Uterus (tissue), 4 donors: ENCODE measurements around the gene KRTAP9-8. TPM values are rescaled to one million over a fixed set of nuclear protein-coding genes. Genes with fewer than 3 reads are reported as not detected.

Source experiments
- DNase-seq, 2 donors: peaks; one replicate each; pipeline ENCODE4 v3.0.0-alpha.2; 2019 to 2020
- H3K27ac ChIP-seq, 2 donors: fragments of 200-600 bp; sonication (generic); 1 replicate in 1 of 2; 2 replicates in 1 of 2; pipeline ENCODE4 v1.5.1; 2016 to 2018
- H3K27me3 ChIP-seq, 2 donors: fragments of 200-600 bp; sonication (generic); one replicate each; pipeline ENCODE4 v1.5.1; 2018 to 2019; ENCODE audit warnings: control low read depth in 1 of 2
- H3K36me3 ChIP-seq, 2 donors: fragments of 200-600 bp; sonication (generic); one replicate each; pipeline ENCODE4 v1.5.1; 2019; ENCODE audit warnings: control low read depth in 1 of 2
- H3K4me1 ChIP-seq, 2 donors: fragments of 200-600 bp; sonication (generic); one replicate each; pipeline ENCODE4 v1.5.1; 2018 to 2019; ENCODE audit warnings: control low read depth in 1 of 2
- H3K4me3 ChIP-seq, 2 donors: fragments of 200-600 bp; sonication (generic); 1 replicate in 1 of 2; 2 replicates in 1 of 2; pipeline ENCODE4 v1.5.1; 2018 to 2019; ENCODE audit warnings: mild to moderate bottlenecking in 1 of 2
- H3K9me3 ChIP-seq, 2 donors: fragments of 200-600 bp; sonication (generic); one replicate each; pipeline ENCODE4 v1.5.1; 2019; ENCODE audit warnings: control low read depth in 1 of 2
- CTCF ChIP-seq, 4 experiments: fragments of 200-600 bp in 2 of 4; fragments of 450-650 bp in 2 of 4; sonication (generic) in 2 of 4; IDR thresholded peaks; one replicate each; pipeline ENCODE4 v1.5.1; 2016 to 2019; ENCODE audit warnings: antibody characterized with exemption in 4 of 4, mild to moderate bottlenecking in 2 of 4, moderate library complexity in 1 of 4
- POLR2A ChIP-seq, 2 donors: fragments of 450-650 bp; IDR thresholded peaks; one replicate each; pipeline ENCODE4 v1.6.1; 2016; ENCODE audit warnings: antibody characterized with exemption in 2 of 2, mild to moderate bottlenecking in 1 of 2, moderate library complexity in 1 of 2
- intact Hi-C: fragments of 100-400 bp; cut with DNase I; formaldehyde crosslinking; loops from one replicate; pipeline ENCODE4 v1.15.1; 2023; ENCODE audit warnings: low total_unique reads
- small RNA-seq: library from RNA; depleted of rRNA; stranded (forward); fragments of <200 nt; gene quantifications from one replicate; pipeline ENCODE3, GENCODE V24; 2016
- total RNA-seq, 4 donors: library from RNA; depleted of rRNA in 3 of 4; stranded (reverse); fragments of >200 nt in 3 of 4; gene quantifications; one replicate each; pipeline versions ENCODE4 v1.1.0 to v1.2.4, GENCODE V29; 2014 to 2023
- donor health status: DM: yes; HTN: yes; CAD: no.

Gene KRTAP9-8
- total RNA-seq, 4 donors from 2014 or later = not detected

- TF ChIP-seq CTCF (IDR thresholded peaks at IDR 0.05) = no peak
- no peak for TF ChIP-seq POLR2A (IDR thresholded peaks at IDR 0.05)
- DNase-seq = no peak
- Histone ChIP-seq H3K4me3 (no peak overlapping the region), H3K27me3 (no peaks in the 10 kb centered on the region), H3K9me3 (no peaks in the 10 kb centered on the region), H3K4me1 (no peaks in the 10 kb centered on the region), H3K27ac (no peak overlapping the region), H3K36me3 (no peaks in the 10 kb centered on the region)
- intact Hi-C loops = no loop called here
These were observed 46.7 kb downstream of the KRTAP9-8 start for GRCh38 chr17:41284546-41284945.

GRCh38 chr17:41287050-41287449, 49.3 kb downstream of the KRTAP9-8 start:
- DNase-seq = no peak
- no peak overlapping the region for H3K27ac ChIP-seq
- TF ChIP-seq POLR2A (IDR thresholded peaks at IDR 0.05) = no peak
- TF ChIP-seq CTCF (IDR thresholded peaks at IDR 0.05) = no peak
- intact Hi-C loops = no loop called here
- H3K9me3 ChIP-seq = no peaks in the 10 kb centered on the region
- no peaks in the 10 kb centered on the region for H3K4me1 ChIP-seq
- H3K36me3 ChIP-seq = no peaks in the 10 kb centered on the region
- H3K4me3 ChIP-seq = no peak overlapping the region
- no peaks in the 10 kb centered on the region for H3K27me3 ChIP-seq

Small RNAs within 50 kb of the gene (small RNA-seq; reads per million reads assigned to genes)
- gene KRTAP9-10P = not detected

Other genes with a start within 250 kb of the KRTAP9-8 start
- not detected for gene KRTAP3-3, start 243.8 kb upstream of the KRTAP9-8 start, total RNA-seq
- not detected for gene KRTAP3-2, start 238.1 kb upstream of the KRTAP9-8 start, total RNA-seq
- not detected for gene KRTAP3-1, start 228.9 kb upstream of the KRTAP9-8 start, total RNA-seq
- not detected for gene KRTAP1-5, start 210.8 kb upstream of the KRTAP9-8 start, total RNA-seq
- gene KRTAP1-4, start 207.8 kb upstream of the KRTAP9-8 start, total RNA-seq = not detected
- not detected for gene KRTAP1-3, start 203.1 kb upstream of the KRTAP9-8 start, total RNA-seq
- not detected for gene KRTAP1-1, start 196.5 kb upstream of the KRTAP9-8 start, total RNA-seq
- not detected for gene KRTAP2-1, start 190.7 kb upstream of the KRTAP9-8 start, total RNA-seq
- not detected for gene KRTAP2-2, start 182.8 kb upstream of the KRTAP9-8 start, total RNA-seq
- not detected for gene KRTAP2-3, start 177.9 kb upstream of the KRTAP9-8 start, total RNA-seq
- gene KRTAP2-4, start 172.1 kb upstream of the KRTAP9-8 start, total RNA-seq = not detected
- not detected for gene KRTAP4-7, start 153.8 kb upstream of the KRTAP9-8 start, total RNA-seq
- gene KRTAP4-8, start 139.9 kb upstream of the KRTAP9-8 start, total RNA-seq = not detected
- not detected for gene KRTAP4-16, start 135.8 kb upstream of the KRTAP9-8 start, total RNA-seq
- not detected for gene KRTAP4-9, start 132.6 kb upstream of the KRTAP9-8 start, total RNA-seq
- not detected for gene KRTAP4-11, start 119.6 kb upstream of the KRTAP9-8 start, total RNA-seq
- gene KRTAP4-12, start 113.8 kb upstream of the KRTAP9-8 start, total RNA-seq = not detected
- not detected for gene KRTAP4-6, start 97.5 kb upstream of the KRTAP9-8 start, total RNA-seq
- gene KRTAP4-5, start 88.2 kb upstream of the KRTAP9-8 start, total RNA-seq = not detected
- not detected for gene KRTAP4-4, start 77.3 kb upstream of the KRTAP9-8 start, total RNA-seq
- gene KRTAP4-3, start 69.8 kb upstream of the KRTAP9-8 start, total RNA-seq = not detected
- gene KRTAP4-2, start 59.8 kb upstream of the KRTAP9-8 start, total RNA-seq = not detected
- gene KRTAP4-1, start 53.1 kb upstream of the KRTAP9-8 start, total RNA-seq = not detected
- not detected for gene KRTAP9-1, start 48.1 kb upstream of the KRTAP9-8 start, total RNA-seq
- gene KRTAP9-2, start 11.4 kb upstream of the KRTAP9-8 start, total RNA-seq = not detected
- not detected for gene KRTAP9-3, start 5.5 kb upstream of the KRTAP9-8 start, total RNA-seq
- gene KRTAP9-4, start 11.7 kb downstream of the KRTAP9-8 start, total RNA-seq = not detected
- not detected for gene KRTAP9-9, start 17.4 kb downstream of the KRTAP9-8 start, total RNA-seq
- gene KRTAP9-6, start 27.4 kb downstream of the KRTAP9-8 start, total RNA-seq = not detected
- not detected for gene KRTAP9-7, start 37.7 kb downstream of the KRTAP9-8 start, total RNA-seq
- gene KRTAP29-1, start 64.9 kb downstream of the KRTAP9-8 start, total RNA-seq = not detected
- not detected for gene KRTAP16-1, start 71.3 kb downstream of the KRTAP9-8 start, total RNA-seq
- gene KRTAP17-1, start 77.7 kb downstream of the KRTAP9-8 start, total RNA-seq = not detected
- not detected for gene KRT33A, start 112.8 kb downstream of the KRTAP9-8 start, total RNA-seq
- not detected for gene KRT33B, start 131.8 kb downstream of the KRTAP9-8 start, total RNA-seq
- under 1 TPM in 1 of 4 donors, not detected in 3; 0.28 TPM for gene KRT34, start 144.3 kb downstream of the KRTAP9-8 start, total RNA-seq
- gene KRT31, start 159.6 kb downstream of the KRTAP9-8 start, total RNA-seq = not detected
- not detected for gene KRT37, start 186.6 kb downstream of the KRTAP9-8 start, total RNA-seq
- gene KRT38, start 203.0 kb downstream of the KRTAP9-8 start, total RNA-seq = not detected
- gene KRT32, start 229.4 kb downstream of the KRTAP9-8 start, total RNA-seq = not detected
- gene KRT35, start 243.2 kb downstream of the KRTAP9-8 start, total RNA-seq = not detected